Caco-2 (cell line): ENCODE data around the gene TMEM132E. TPM values are rescaled to one million over a fixed set of nuclear protein-coding genes. Genes with fewer than 3 reads are reported as not detected.

Experiments
- BruUV-seq: library from RNA; stranded (reverse); fragments of 400-500 nt; replicated peaks from 2 replicates; lab custom pipeline; 2021; lab: Mats Ljungman, UMichigan
- CTCF ChIA-PET: fragments of 300-600 bp; sonication (Branson Sonifier 250); formaldehyde crosslinking; loops from one replicate; lab custom pipeline; 2022; ENCODE audit warnings: antibody characterized with exemption; lab: Charles Lee
- POLR2A ChIA-PET: fragments of 300-600 bp; sonication (Branson Sonifier 250); formaldehyde crosslinking; loops from one replicate; lab custom pipeline; 2022; ENCODE audit warnings: antibody characterized with exemption; lab: Charles Lee
- DNase-seq, 2 experiments: peaks; one replicate each; pipeline versions ENCODE4 v3.0.0 to v3.0.0-alpha.2; 2020 to 2022
- H3K27me3 ChIP-seq: replicated peaks from 2 replicates; pipeline ENCODE4 v1.6.0; 2011; ENCODE audit warnings: low read length; ENCODE audit not compliant: control insufficient read depth, insufficient read depth
- H3K36me3 ChIP-seq: 2 replicates; pipeline ENCODE4 v1.5.1; 2011; ENCODE audit warnings: low read length; ENCODE audit not compliant: control insufficient read depth, insufficient read depth
- H3K4me1 ChIP-seq: fragments of 250-450 bp; sonication (Bioruptor Pico); 2 replicates; pipeline ENCODE4 v1.5.1; 2020; ENCODE audit warnings: mild to moderate bottlenecking
- H3K4me3 ChIP-seq: 2 replicates; pipeline ENCODE4 v1.5.1; 2011; ENCODE audit warnings: low read depth, mild to moderate bottlenecking, control low read depth, low read length
- H3K9me3 ChIP-seq: fragments of 250-450 bp; sonication (Bioruptor Pico); 2 replicates; pipeline ENCODE4 v1.5.1; 2020; ENCODE audit warnings: mild to moderate bottlenecking, moderate library complexity
- H3K27ac Mint-ChIP-seq: one replicate; pipeline ENCODE4 v1.8.0; 2022; ENCODE audit warnings: mixed read lengths; ENCODE audit not compliant: unreplicated experiment
- H3K27me3 Mint-ChIP-seq: one replicate; pipeline ENCODE4 v1.8.0; 2022; ENCODE audit warnings: mixed read lengths; ENCODE audit not compliant: insufficient read depth, unreplicated experiment
- H3K36me3 Mint-ChIP-seq: one replicate; pipeline ENCODE4 v1.8.0; 2022; ENCODE audit warnings: mild to moderate bottlenecking, mixed read lengths; ENCODE audit not compliant: insufficient read depth, unreplicated experiment
- H3K4me1 Mint-ChIP-seq: one replicate; pipeline ENCODE4 v1.8.0; 2022; ENCODE audit warnings: low read depth, mixed read lengths; ENCODE audit not compliant: unreplicated experiment
- H3K4me3 Mint-ChIP-seq: one replicate; pipeline ENCODE4 v1.8.0; 2022; ENCODE audit warnings: mild to moderate bottlenecking, moderate library complexity, mixed read lengths; ENCODE audit not compliant: unreplicated experiment
- H3K9me3 Mint-ChIP-seq: one replicate; pipeline ENCODE4 v1.8.0; 2022; ENCODE audit warnings: mixed read lengths; ENCODE audit not compliant: unreplicated experiment
- CTCF ChIP-seq, 2 experiments: fragments of 200-600 bp in 1 of 2; IDR thresholded peaks; 1 replicate in 1 of 2; 2 replicates in 1 of 2; pipeline versions ENCODE4 v1.5.1 to v1.8.0; 2011 to 2022; ENCODE audit warnings: antibody characterized with exemption in 1 of 2, control low read depth in 1 of 2, inconsistent platforms in 1 of 2, low read depth in 1 of 2, low read length in 1 of 2, mild to moderate bottlenecking in 1 of 2, moderate library complexity in 1 of 2; ENCODE audit not compliant: insufficient read depth in 1 of 2, severe bottlenecking in 1 of 2, unreplicated experiment in 1 of 2
- intact Hi-C: fragments of 100-400 bp; cut with micrococcal nuclease; formaldehyde crosslinking; loops from one replicate; pipeline ENCODE4 v1.10.0; 2022; ENCODE audit not compliant: unreplicated experiment
- total RNA-seq: library from RNA; stranded (reverse); gene quantifications from 2 replicates; pipeline ENCODE4 v1.2.3, GENCODE V29; 2022

Gene TMEM132E
- total RNA-seq, 1 experiment from 2014 or later = 0.07 TPM

DNA sequence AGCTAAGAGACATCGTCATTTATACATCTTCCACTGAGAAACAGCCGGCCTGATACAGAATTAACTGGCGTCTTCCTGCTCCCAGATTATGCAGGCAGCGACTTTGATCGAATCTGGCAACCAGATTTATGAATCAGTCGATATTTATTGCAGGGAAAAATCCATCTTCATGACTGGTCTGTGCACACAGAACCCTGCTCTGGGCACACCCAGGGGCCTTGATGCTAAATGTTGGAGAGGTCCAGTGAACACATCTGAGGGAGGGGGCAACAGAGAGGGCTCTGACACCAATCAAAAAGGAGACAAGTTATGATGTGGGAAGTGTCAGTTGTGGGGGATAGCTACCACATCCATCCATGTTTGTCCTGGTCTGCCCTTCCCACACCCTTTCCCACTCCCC is 102.9 kb downstream of the TMEM132E start:
- CTCF ChIA-PET = no interaction called here

GRCh38 chr17:34683390-34683789 is 104.0 kb downstream of the TMEM132E start:
- Mint-ChIP-seq H3K27ac (no peak overlapping the region), H3K27me3 (peaks cover 23% of the 10 kb centered on the region), H3K4me1 (no peaks in the 10 kb centered on the region), H3K9me3 (no peaks in the 10 kb centered on the region), H3K4me3 (no peak overlapping the region), H3K36me3 (no peaks in the 10 kb centered on the region)
- intact Hi-C loops = no loop called here
- TF ChIP-seq CTCF (IDR thresholded peaks at IDR 0.05; ENCODE audit: insufficient read depth in 1 of 2, low read depth in 1 of 2, low read length in 1 of 2, severe bottlenecking in 1 of 2, unreplicated experiment in 1 of 2) = no peak
- no TSS peak for BruUV-seq
- POLR2A ChIA-PET = no interaction called here
- H3K4me1 ChIP-seq = no peaks in the 10 kb centered on the region
- H3K27me3 ChIP-seq = no peaks in the 10 kb centered on the region
- no peak overlapping the region for H3K4me3 ChIP-seq
- no peak for DNase-seq
- H3K36me3 ChIP-seq = no peaks in the 10 kb centered on the region
- CTCF ChIA-PET = no interaction called here
- H3K9me3 ChIP-seq = no peaks in the 10 kb centered on the region

More for the DNA sequence above, 102.9 kb downstream of the TMEM132E start:
- Mint-ChIP-seq H3K27ac (no peak overlapping the region), H3K4me3 (no peak overlapping the region), H3K9me3 (no peaks in the 10 kb centered on the region), H3K4me1 (no peaks in the 10 kb centered on the region), H3K36me3 (no peaks in the 10 kb centered on the region), H3K27me3 (peaks cover 16% of the 10 kb centered on the region)
- DNase-seq = no peak
- no peaks in the 10 kb centered on the region for H3K4me1 ChIP-seq
- H3K9me3 ChIP-seq = peaks cover 6% of the 10 kb centered on the region
- no peak for TF ChIP-seq CTCF (IDR thresholded peaks at IDR 0.05; ENCODE audit: insufficient read depth in 1 of 2, low read depth in 1 of 2, low read length in 1 of 2, severe bottlenecking in 1 of 2, unreplicated experiment in 1 of 2)
- POLR2A ChIA-PET = no interaction called here
- no peak overlapping the region for H3K4me3 ChIP-seq
- BruUV-seq = no TSS peak
- H3K27me3 ChIP-seq = no peaks in the 10 kb centered on the region
- intact Hi-C loops = no loop called here
- H3K36me3 ChIP-seq = no peaks in the 10 kb centered on the region

Other genes with a start within 250 kb of the TMEM132E start
- gene CCL13, start 223.1 kb upstream of the TMEM132E start, total RNA-seq = not detected in 2 replicates
- not detected in 2 replicates for gene CCL1, start 216.3 kb upstream of the TMEM132E start, total RNA-seq